A549 (cell line): ENCODE measurements around the gene CNTNAP2. TPM values are rescaled to one million over a fixed set of nuclear protein-coding genes. Genes with fewer than 3 reads are reported as not detected.

Source experiments
- ATAC-seq, 2 experiments: fragments of 200-7000 bp in 1 of 2; fragments of >200 bp in 1 of 2; cut with Nextera tagmentation in 1 of 2; cut with Tn5 transposase in 1 of 2; 3 replicates each; pipeline versions ENCODE4 v1.8.0 to v1.9.1; 2018 to 2020; ENCODE audit warnings: mild to moderate bottlenecking in 1 of 2, moderate library complexity in 1 of 2
- CTCF ChIA-PET: fragments of 300-600 bp; sonication (Branson Sonifier 250); formaldehyde crosslinking; extraction: SDS; loops from one replicate; lab custom pipeline; 2021; ENCODE audit warnings: antibody characterized with exemption, inconsistent platforms; lab: Yijun Ruan, JAX
- POLR2A ChIA-PET: fragments of 350-600 bp; formaldehyde crosslinking; extraction: SDS; loops from one replicate; lab custom pipeline; 2021; ENCODE audit warnings: antibody characterized with exemption, inconsistent platforms; lab: Yijun Ruan, JAX
- DNase-seq, 2 experiments: peaks; one replicate each; pipeline versions ENCODE4 v3.0.0 to v3.0.0-alpha.2; 2011 to 2016; ENCODE audit warnings: low read depth in 1 of 2, low spot score in 1 of 2
- FAIRE-seq: peaks from 2 replicates; lab custom pipeline; 2011; peaks lifted over from hg19 to GRCh38; lab: Jason Lieb, UNC
- H3K27ac ChIP-seq, 2 experiments: fragments of >200 bp; sonication (Bioruptor Twin); formaldehyde crosslinking; 3 replicates each; pipeline ENCODE4 v1.5.1; 2016 to 2017
- H3K4me1 ChIP-seq: fragments of >200 bp; sonication (Bioruptor Twin); formaldehyde crosslinking; 3 replicates; pipeline ENCODE4 v1.6.1; 2016
- H3K4me2 ChIP-seq: fragments of >200 bp; sonication (Bioruptor Twin); formaldehyde crosslinking; 3 replicates; pipeline ENCODE4 v1.6.1; 2016
- H3K4me3 ChIP-seq: fragments of >200 bp; sonication (Bioruptor Twin); formaldehyde crosslinking; 3 replicates; pipeline ENCODE4 v1.5.1; 2016
- H3K9me3 ChIP-seq: fragments of >200 bp; sonication (Bioruptor Twin); formaldehyde crosslinking; 3 replicates; pipeline ENCODE4 v1.6.1; 2016
- CBX2 ChIP-seq: fragments of 200-600 bp; sonication (generic); IDR thresholded peaks from 2 replicates; pipeline ENCODE4 v1.6.1; 2016; ENCODE audit warnings: low read depth, mild to moderate bottlenecking, borderline replicate concordance
- CBX8 ChIP-seq: fragments of 200-600 bp; sonication (generic); IDR thresholded peaks from 2 replicates; pipeline ENCODE4 v1.6.1; 2016
- CHD2 ChIP-seq: fragments of 150-350 bp; IDR thresholded peaks from 2 replicates; pipeline ENCODE4 v1.6.1; 2014; ENCODE audit warnings: low read length; ENCODE audit not compliant: partially characterized antibody
- CHD4 ChIP-seq: fragments of 200-600 bp; sonication (generic); IDR thresholded peaks from 2 replicates; pipeline ENCODE4 v1.6.1; 2016; ENCODE audit warnings: antibody characterized with exemption, mild to moderate bottlenecking, borderline replicate concordance
- EHF ChIP-seq: fragments of 250-450 bp; sonication (Bioruptor Pico); IDR thresholded peaks from 2 replicates; pipeline ENCODE4 v1.5.0; 2020; ENCODE audit warnings: mild to moderate bottlenecking
- ESRRA ChIP-seq: fragments of 150-350 bp; IDR thresholded peaks from 2 replicates; pipeline ENCODE4 v1.6.1; 2014; ENCODE audit warnings: mild to moderate bottlenecking, low read length, borderline replicate concordance
- HDAC2 ChIP-seq: fragments of 200-600 bp; sonication (generic); IDR thresholded peaks from 2 replicates; pipeline ENCODE4 v1.6.1; 2016
- HEYL ChIP-seq: fragments of 250-450 bp; sonication (Bioruptor Pico); IDR thresholded peaks from 2 replicates; pipeline ENCODE4 v1.8.0; 2021; ENCODE audit warnings: mild to moderate bottlenecking, moderate library complexity
- HOXA7 ChIP-seq: fragments of 250-450 bp; sonication (Bioruptor Pico); IDR thresholded peaks from 2 replicates; pipeline ENCODE4 v1.5.0; 2020; ENCODE audit warnings: mild to moderate bottlenecking, moderate library complexity
- JUNB ChIP-seq: fragments of >200 bp; sonication (Bioruptor Twin); formaldehyde crosslinking; IDR thresholded peaks from 2 replicates; pipeline ENCODE4 v1.6.1; 2016
- KDM1A ChIP-seq: fragments of 200-600 bp; sonication (generic); IDR thresholded peaks from 2 replicates; pipeline ENCODE4 v1.6.1; 2016; ENCODE audit warnings: low read depth, mild to moderate bottlenecking
- KDM5A ChIP-seq: fragments of 200-600 bp; sonication (generic); IDR thresholded peaks from 2 replicates; pipeline ENCODE4 v1.6.1; 2016; ENCODE audit warnings: antibody characterized with exemption, mild to moderate bottlenecking
- MAFK ChIP-seq: fragments of 450-650 bp; IDR thresholded peaks from 2 replicates; pipeline ENCODE4 v1.6.1; 2014; ENCODE audit not compliant: partially characterized antibody
- NFE2L2 ChIP-seq: fragments of 150-350 bp; conservative IDR thresholded peaks from 2 replicates; pipeline ENCODE4 v1.6.1; 2014; ENCODE audit warnings: low read length
- NPAS2 ChIP-seq: fragments of 250-450 bp; sonication (Bioruptor Pico); IDR thresholded peaks from 2 replicates; pipeline ENCODE4 v1.8.0; 2022; ENCODE audit warnings: mild to moderate bottlenecking, moderate library complexity, borderline replicate concordance
- NR3C1 ChIP-seq: fragments of >200 bp; sonication (Bioruptor Twin); formaldehyde crosslinking; IDR thresholded peaks from 3 replicates; pipeline ENCODE4 v1.6.1; 2017
- POLR2A ChIP-seq: IDR thresholded peaks from 2 replicates; pipeline ENCODE4 v1.6.1; 2012; ENCODE audit warnings: mild to moderate bottlenecking, low read length
- RAD21 ChIP-seq, 2 experiments: fragments of >200 bp in 1 of 2; sonication (Bioruptor Twin) in 1 of 2; formaldehyde crosslinking in 1 of 2; IDR thresholded peaks in 1 of 2; conservative IDR thresholded peaks in 1 of 2; 2 replicates in 1 of 2; 3 replicates in 1 of 2; pipeline ENCODE4 v1.6.1; 2012 to 2018; ENCODE audit warnings: inconsistent platforms in 1 of 2
- RARB ChIP-seq: fragments of 250-450 bp; sonication (Bioruptor Pico); IDR thresholded peaks from 2 replicates; pipeline ENCODE4 v1.8.0; 2021; ENCODE audit warnings: mild to moderate bottlenecking, moderate library complexity
- RCOR1 ChIP-seq: fragments of 150-350 bp; IDR thresholded peaks from 2 replicates; pipeline ENCODE4 v1.6.1; 2014; ENCODE audit warnings: antibody characterized with exemption, low read length, low read depth
- RFX5 ChIP-seq: fragments of 450-650 bp; IDR thresholded peaks from 2 replicates; pipeline ENCODE4 v1.7.1; 2014; ENCODE audit warnings: antibody characterized with exemption, mild to moderate bottlenecking, moderate library complexity
- RNF2 ChIP-seq: fragments of 200-600 bp; sonication (generic); IDR thresholded peaks from 2 replicates; pipeline ENCODE4 v1.6.1; 2016; ENCODE audit warnings: low read depth, mild to moderate bottlenecking, antibody characterized with exemption, moderate library complexity, borderline replicate concordance
- SMC3 ChIP-seq: fragments of >200 bp; sonication (Bioruptor Twin); formaldehyde crosslinking; IDR thresholded peaks from 3 replicates; pipeline ENCODE4 v1.6.1; 2018; ENCODE audit warnings: inconsistent platforms
- SREBF2 ChIP-seq: fragments of 450-650 bp; IDR thresholded peaks from 2 replicates; pipeline ENCODE4 v1.6.1; 2014; ENCODE audit warnings: mild to moderate bottlenecking, moderate library complexity
- TP53 ChIP-seq: fragments of 250-450 bp; sonication (Bioruptor Pico); IDR thresholded peaks from 2 replicates; pipeline ENCODE4 v1.5.0; 2021; ENCODE audit warnings: mild to moderate bottlenecking, moderate library complexity
- ZFP36 ChIP-seq: fragments of 450-650 bp; IDR thresholded peaks from 2 replicates; pipeline ENCODE4 v1.6.1; 2014; ENCODE audit warnings: borderline replicate concordance; ENCODE audit not compliant: partially characterized antibody
- ZSCAN20 ChIP-seq: fragments of 250-450 bp; sonication (Bioruptor Pico); IDR thresholded peaks from 2 replicates; pipeline ENCODE4 v1.8.0; 2022; ENCODE audit warnings: mild to moderate bottlenecking, moderate library complexity
- WGBS: methylation state at CpG from one replicate; pipeline ENCODE4 v1.1.6; 2017; ENCODE audit errors: missing lambda C conversion rate; 5-methylcytosine and 5-hydroxymethylcytosine counted together
- polyA plus RNA-seq, 4 experiments: library from polyadenylated mRNA; depleted of rRNA in 3 of 4; stranded (reverse); fragments of >200 nt; fragmentation: RNase III in 1 of 4; extraction: RNeasy Plus Mini Kit Qiagen cat#74134 plus additional on column Dnase treatment in 1 of 4; gene quantifications; 2 replicates in 3 of 4; 3 replicates in 1 of 4; pipeline ENCODE4 v1.2.3, GENCODE V29; 2011 to 2017
- TF ChIP-seq, protein P1 (sequence below): fragments of 150-350 bp; IDR thresholded peaks from 2 replicates; pipeline ENCODE4 v1.6.1; 2014; ENCODE audit warnings: low read depth, mild to moderate bottlenecking, low read length
- TF ChIP-seq, protein P2 (sequence below): fragments of >200 bp; sonication (Bioruptor Twin); formaldehyde crosslinking; IDR thresholded peaks from 3 replicates; pipeline ENCODE4 v1.5.1; 2016
- TF ChIP-seq, protein P3 (sequence below): fragments of 200-600 bp; sonication (generic); IDR thresholded peaks from 2 replicates; pipeline ENCODE4 v1.6.1; 2016; ENCODE audit warnings: antibody characterized with exemption, mild to moderate bottlenecking, moderate library complexity
- TF ChIP-seq, protein P4 (sequence below): IDR thresholded peaks from 2 replicates; pipeline ENCODE4 v1.6.1; 2012

Gene CNTNAP2
- polyA plus RNA-seq, 2 of the 4 experiments (the other 2 are of a cell fraction): 0.05 to 0.13 TPM

DNA sequence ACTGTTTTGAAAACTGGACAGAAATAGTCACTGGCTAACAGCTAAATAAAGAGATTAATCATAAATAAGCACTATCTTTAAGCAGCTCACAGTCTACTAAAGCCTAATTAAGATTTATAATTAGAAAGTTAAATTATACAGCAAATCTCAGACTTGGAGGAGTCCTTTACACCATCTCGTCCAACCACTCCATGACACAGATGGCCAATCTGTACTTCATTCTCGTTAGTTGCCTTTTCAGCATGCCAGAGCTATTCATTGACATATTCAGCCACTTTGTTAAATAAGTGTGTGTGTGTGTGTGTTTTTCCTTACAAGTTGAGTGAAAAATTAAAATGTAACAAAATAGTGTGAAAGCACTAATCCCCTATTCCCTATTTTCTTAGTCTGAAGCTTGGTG, 1066.7 kb downstream of the CNTNAP2 start:
- H3K4me2 ChIP-seq: no peak overlapping the region
- H3K9me3 ChIP-seq: no peaks in the 10 kb centered on the region; the same call in 2 of the 3 replicates
- H3K27ac ChIP-seq: no peak overlapping the region
- WGBS: 9% methylated on average over 2 of the region's 2 CpGs
- DNase-seq (no peak), FAIRE-seq (no peak), ATAC-seq (no peak)
- TF ChIP-seq KDM5A (no peak), EHF (CRISPR knock-in tag) (no peak), KDM1A (no peak), NR3C1 (no peak), SMC3 (no peak), JUNB (no peak), NPAS2 (CRISPR knock-in tag) (no peak), RARB (CRISPR knock-in tag) (no peak), HOXA7 (CRISPR knock-in tag) (no peak), ZSCAN20 (CRISPR knock-in tag) (no peak), TP53 (no peak), MAFK (no peak), RFX5 (no peak), ESRRA (no peak), RNF2 (no peak), CHD4 (no peak), RCOR1 (no peak), SREBF2 (no peak)
- ChIA-PET POLR2A (interaction anchor here (0.6 kb wide), 1 partner anchor 1265 kb away, joined by 3 read pairs; no protein-coding TSS in a partner anchor), CTCF (no interaction called here)
- H3K4me1 ChIP-seq: no peaks in the 10 kb centered on the region
- no peak overlapping the region for H3K4me3 ChIP-seq

DNA sequence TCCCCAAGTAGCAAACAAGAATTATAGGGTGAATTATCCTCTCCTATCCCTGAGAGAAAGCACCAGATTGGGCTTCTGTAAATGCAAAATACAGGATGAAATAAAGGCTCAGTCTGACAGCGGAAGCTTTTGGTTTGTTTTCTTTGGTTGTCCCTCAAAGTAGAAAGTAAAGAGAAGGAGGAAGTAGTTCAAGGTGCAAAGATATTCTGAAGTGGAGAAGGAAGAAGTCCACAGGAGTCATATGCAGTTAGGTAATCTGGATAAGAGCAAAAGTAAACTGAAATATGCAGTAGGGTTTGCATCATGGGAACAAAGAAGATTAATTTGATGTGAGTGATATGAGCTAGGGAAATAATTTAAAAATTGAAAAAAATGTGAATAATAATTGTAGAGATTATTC, 1071.9 kb downstream of the CNTNAP2 start:
- ATAC-seq (no peak), DNase-seq (no peak), FAIRE-seq (no peak)
- CTCF ChIA-PET: no interaction called here
- H3K4me1 ChIP-seq: no peaks in the 10 kb centered on the region
- no peak overlapping the region for H3K4me3 ChIP-seq
- H3K9me3 ChIP-seq: no peaks in the 10 kb centered on the region
- H3K27ac ChIP-seq: no peak overlapping the region
- POLR2A ChIA-PET: no interaction called here
- H3K4me2 ChIP-seq: no peak overlapping the region
- WGBS: 75% methylated on average over 1 of the region's 1 CpG
- TF ChIP-seq TP53 (no peak), NFE2L2 (no peak), JUNB (no peak), SREBF2 (no peak), CHD2 (no peak), NR3C1 (no peak), NPAS2 (CRISPR knock-in tag) (no peak), POLR2A (no peak), CBX8 (no peak)
- TF ChIP-seq, protein P1, sequence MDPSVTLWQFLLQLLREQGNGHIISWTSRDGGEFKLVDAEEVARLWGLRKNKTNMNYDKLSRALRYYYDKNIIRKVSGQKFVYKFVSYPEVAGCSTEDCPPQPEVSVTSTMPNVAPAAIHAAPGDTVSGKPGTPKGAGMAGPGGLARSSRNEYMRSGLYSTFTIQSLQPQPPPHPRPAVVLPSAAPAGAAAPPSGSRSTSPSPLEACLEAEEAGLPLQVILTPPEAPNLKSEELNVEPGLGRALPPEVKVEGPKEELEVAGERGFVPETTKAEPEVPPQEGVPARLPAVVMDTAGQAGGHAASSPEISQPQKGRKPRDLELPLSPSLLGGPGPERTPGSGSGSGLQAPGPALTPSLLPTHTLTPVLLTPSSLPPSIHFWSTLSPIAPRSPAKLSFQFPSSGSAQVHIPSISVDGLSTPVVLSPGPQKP: no peak
- TF ChIP-seq, protein P2, sequence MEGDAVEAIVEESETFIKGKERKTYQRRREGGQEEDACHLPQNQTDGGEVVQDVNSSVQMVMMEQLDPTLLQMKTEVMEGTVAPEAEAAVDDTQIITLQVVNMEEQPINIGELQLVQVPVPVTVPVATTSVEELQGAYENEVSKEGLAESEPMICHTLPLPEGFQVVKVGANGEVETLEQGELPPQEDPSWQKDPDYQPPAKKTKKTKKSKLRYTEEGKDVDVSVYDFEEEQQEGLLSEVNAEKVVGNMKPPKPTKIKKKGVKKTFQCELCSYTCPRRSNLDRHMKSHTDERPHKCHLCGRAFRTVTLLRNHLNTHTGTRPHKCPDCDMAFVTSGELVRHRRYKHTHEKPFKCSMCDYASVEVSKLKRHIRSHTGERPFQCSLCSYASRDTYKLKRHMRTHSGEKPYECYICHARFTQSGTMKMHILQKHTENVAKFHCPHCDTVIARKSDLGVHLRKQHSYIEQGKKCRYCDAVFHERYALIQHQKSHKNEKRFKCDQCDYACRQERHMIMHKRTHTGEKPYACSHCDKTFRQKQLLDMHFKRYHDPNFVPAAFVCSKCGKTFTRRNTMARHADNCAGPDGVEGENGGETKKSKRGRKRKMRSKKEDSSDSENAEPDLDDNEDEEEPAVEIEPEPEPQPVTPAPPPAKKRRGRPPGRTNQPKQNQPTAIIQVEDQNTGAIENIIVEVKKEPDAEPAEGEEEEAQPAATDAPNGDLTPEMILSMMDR: no peak

DNA sequence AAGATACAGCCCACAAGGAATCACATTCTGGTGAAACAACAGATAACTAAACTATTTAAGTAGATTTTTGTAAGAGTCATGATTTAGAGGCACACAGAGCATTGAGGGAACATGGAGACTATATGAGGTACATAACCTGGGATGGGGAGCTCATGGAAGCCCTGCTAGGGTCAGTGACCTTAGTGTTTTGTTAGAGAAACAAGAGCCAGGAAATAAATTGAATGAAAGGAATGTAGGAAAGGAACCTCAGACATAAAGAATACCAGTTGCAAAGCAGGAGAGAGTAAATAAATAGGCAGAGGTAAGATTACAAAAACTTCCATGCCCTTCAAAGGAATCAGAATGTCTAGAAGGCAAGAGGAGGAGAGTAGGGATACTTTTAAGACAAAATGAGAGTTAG, 1076.9 kb downstream of the CNTNAP2 start:
- no peak for FAIRE-seq
- no peak for DNase-seq
- ChIA-PET POLR2A (no interaction called here), CTCF (no interaction called here)
- no peak overlapping the region for H3K27ac ChIP-seq
- no peak overlapping the region for H3K4me2 ChIP-seq
- H3K9me3 ChIP-seq: no peaks in the 10 kb centered on the region
- H3K4me1 ChIP-seq: no peaks in the 10 kb centered on the region
- no peak overlapping the region for H3K4me3 ChIP-seq
- ATAC-seq: no peak
- TF ChIP-seq, protein P3, sequence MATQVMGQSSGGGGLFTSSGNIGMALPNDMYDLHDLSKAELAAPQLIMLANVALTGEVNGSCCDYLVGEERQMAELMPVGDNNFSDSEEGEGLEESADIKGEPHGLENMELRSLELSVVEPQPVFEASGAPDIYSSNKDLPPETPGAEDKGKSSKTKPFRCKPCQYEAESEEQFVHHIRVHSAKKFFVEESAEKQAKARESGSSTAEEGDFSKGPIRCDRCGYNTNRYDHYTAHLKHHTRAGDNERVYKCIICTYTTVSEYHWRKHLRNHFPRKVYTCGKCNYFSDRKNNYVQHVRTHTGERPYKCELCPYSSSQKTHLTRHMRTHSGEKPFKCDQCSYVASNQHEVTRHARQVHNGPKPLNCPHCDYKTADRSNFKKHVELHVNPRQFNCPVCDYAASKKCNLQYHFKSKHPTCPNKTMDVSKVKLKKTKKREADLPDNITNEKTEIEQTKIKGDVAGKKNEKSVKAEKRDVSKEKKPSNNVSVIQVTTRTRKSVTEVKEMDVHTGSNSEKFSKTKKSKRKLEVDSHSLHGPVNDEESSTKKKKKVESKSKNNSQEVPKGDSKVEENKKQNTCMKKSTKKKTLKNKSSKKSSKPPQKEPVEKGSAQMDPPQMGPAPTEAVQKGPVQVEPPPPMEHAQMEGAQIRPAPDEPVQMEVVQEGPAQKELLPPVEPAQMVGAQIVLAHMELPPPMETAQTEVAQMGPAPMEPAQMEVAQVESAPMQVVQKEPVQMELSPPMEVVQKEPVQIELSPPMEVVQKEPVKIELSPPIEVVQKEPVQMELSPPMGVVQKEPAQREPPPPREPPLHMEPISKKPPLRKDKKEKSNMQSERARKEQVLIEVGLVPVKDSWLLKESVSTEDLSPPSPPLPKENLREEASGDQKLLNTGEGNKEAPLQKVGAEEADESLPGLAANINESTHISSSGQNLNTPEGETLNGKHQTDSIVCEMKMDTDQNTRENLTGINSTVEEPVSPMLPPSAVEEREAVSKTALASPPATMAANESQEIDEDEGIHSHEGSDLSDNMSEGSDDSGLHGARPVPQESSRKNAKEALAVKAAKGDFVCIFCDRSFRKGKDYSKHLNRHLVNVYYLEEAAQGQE: no peak
- TF ChIP-seq RAD21 (conservative IDR thresholded peaks at IDR 0.05 in 1 of 2, IDR thresholded peaks at IDR 0.05 in 1 of 2): no peak
- no peak for TF ChIP-seq CBX2
- TF ChIP-seq, protein P4, sequence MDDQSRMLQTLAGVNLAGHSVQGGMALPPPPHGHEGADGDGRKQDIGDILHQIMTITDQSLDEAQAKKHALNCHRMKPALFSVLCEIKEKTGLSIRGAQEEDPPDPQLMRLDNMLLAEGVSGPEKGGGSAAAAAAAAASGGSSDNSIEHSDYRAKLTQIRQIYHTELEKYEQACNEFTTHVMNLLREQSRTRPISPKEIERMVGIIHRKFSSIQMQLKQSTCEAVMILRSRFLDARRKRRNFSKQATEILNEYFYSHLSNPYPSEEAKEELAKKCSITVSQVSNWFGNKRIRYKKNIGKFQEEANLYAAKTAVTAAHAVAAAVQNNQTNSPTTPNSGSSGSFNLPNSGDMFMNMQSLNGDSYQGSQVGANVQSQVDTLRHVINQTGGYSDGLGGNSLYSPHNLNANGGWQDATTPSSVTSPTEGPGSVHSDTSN: no peak
- TF ChIP-seq ESRRA: no peak
- TF ChIP-seq HDAC2: no peak
- no peak for TF ChIP-seq ZFP36
- TF ChIP-seq HEYL (CRISPR knock-in tag): no peak
